SK-N-MC (cell line): ENCODE results near the gene PAX5.

ENCODE experiments used
- DNase-seq: peaks from one replicate; pipeline ENCODE4 v3.0.0-alpha.2; 2011; ENCODE audit warnings: low read depth, low spot score
- H3K27ac ChIP-seq: fragments of 200-600 bp; sonication (generic); 2 replicates; pipeline ENCODE4 v1.5.1; 2016; ENCODE audit warnings: mixed run types
- H3K36me3 ChIP-seq: fragments of 200-600 bp; sonication (generic); 2 replicates; pipeline ENCODE4 v1.6.1; 2017; ENCODE audit warnings: antibody characterized with exemption, low read length, mixed read lengths; ENCODE audit not compliant: insufficient read depth
- H3K4me3 ChIP-seq: fragments of 200-600 bp; sonication (generic); 2 replicates; pipeline ENCODE4 v1.5.1; 2016
- H3K9ac ChIP-seq: fragments of 200-600 bp; sonication (generic); 2 replicates; pipeline ENCODE4 v1.8.0; 2017; ENCODE audit warnings: mixed run types, mixed read lengths; ENCODE audit not compliant: insufficient read length
- H3K9me3 ChIP-seq: fragments of 200-600 bp; sonication (generic); 2 replicates; pipeline ENCODE4 v1.6.1; 2017; ENCODE audit warnings: low read depth, mild to moderate bottlenecking, antibody characterized with exemption, low read length, moderate library complexity, mixed read lengths
- EZH2 ChIP-seq: fragments of 200-600 bp; sonication (generic); IDR thresholded peaks from one replicate; pipeline ENCODE4 v1.6.1; 2017; ENCODE audit warnings: antibody characterized with exemption
- FOXP2 ChIP-seq: optimal IDR thresholded peaks from 2 replicates; pipeline ENCODE3; 2011; ENCODE audit warnings: mild to moderate bottlenecking, moderate library complexity; ENCODE audit not compliant: insufficient read depth; ENCODE audit errors: extremely low read length, control extremely low read depth
- POLR2AphosphoS5 ChIP-seq: IDR thresholded peaks from 2 replicates; pipeline ENCODE4 v1.6.1; 2012; ENCODE audit warnings: mild to moderate bottlenecking, low read depth, low read length, borderline replicate concordance

PAX5 gene

GRCh38 chr9:36794461-36794860, 239.6 kb downstream of the PAX5 start:
- DNase-seq = no peak
- TF ChIP-seq POLR2AphosphoS5 = no peak
- TF ChIP-seq EZH2 = no peak
- no peak for TF ChIP-seq FOXP2

DNA sequence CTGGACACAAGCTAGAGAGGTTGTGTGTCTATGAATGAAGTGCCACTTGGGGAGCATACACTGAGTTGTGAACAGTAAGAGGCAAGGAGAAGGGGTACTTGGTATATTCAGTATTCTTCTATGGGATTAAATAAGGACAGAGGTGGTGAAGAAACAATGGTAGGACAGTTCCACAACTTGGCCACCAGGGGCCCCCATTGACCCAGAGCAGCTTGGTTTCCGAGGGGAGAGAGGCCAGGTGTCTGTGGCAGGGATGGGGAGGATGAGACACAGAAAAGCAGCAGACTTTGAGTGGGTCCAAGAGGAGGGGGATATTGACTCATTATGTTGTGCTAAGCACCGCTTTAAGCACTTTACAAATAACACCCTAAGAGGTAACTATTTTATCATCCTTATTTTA, 240.8 kb downstream of the PAX5 start:
- H3K36me3 ChIP-seq = no peaks in the 10 kb centered on the region
- H3K9me3 ChIP-seq = no peaks in the 10 kb centered on the region
- no peak for TF ChIP-seq EZH2
- TF ChIP-seq POLR2AphosphoS5 = no peak
- TF ChIP-seq FOXP2 = no peak
- H3K27ac ChIP-seq = no peak overlapping the region
- no peak for DNase-seq
- H3K4me3 ChIP-seq = no peak overlapping the region
- H3K9ac ChIP-seq = no peak overlapping the region

More at GRCh38 chr9:36794461-36794860, 239.6 kb downstream of the PAX5 start:
- no peaks in the 10 kb centered on the region for H3K36me3 ChIP-seq
- H3K4me3 ChIP-seq = no peak overlapping the region
- H3K9ac ChIP-seq = no peak overlapping the region
- H3K9me3 ChIP-seq = no peaks in the 10 kb centered on the region
- H3K27ac ChIP-seq = no peak overlapping the region

DNA sequence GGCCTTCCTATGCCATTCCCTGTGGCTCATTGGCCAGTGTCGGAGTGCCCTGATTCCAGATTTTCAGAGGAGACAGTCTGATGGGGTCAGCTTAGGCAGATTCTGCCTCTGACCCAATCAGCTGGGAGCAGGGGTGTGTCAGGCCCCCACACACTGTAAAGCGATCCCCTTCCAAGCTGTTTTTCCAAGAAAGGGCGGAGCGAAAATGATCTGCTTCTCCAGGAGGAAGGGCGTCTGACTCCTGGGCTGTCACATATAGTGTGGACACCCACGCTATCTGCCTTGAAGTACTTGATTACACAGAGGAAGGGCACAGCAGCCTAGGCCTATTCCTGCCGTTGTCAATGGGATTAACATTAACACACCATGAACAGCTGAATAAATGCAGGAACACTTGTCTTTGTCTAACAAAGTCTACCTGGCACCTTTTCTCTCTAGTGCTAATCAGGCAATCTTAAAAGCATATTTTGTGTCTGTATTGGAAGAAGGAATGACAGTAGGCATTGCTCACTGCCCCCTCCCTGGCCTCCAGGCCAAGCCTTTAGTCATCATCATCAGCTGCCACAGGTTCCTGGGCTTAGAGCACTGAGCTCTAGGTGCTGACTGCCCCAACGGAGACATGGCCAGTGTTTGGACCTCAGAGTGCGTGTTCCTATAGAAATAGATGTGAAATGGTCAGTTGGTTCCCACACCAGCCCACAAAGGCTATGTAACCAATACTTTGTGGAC, 242.7 kb downstream of the PAX5 start:
- no peaks in the 10 kb centered on the region for H3K36me3 ChIP-seq
- H3K9me3 ChIP-seq = no peaks in the 10 kb centered on the region
- H3K27ac ChIP-seq = no peak overlapping the region
- no peak for TF ChIP-seq FOXP2
- TF ChIP-seq POLR2AphosphoS5 = no peak
- no peak for TF ChIP-seq EZH2
- no peak overlapping the region for H3K9ac ChIP-seq
- no peak for DNase-seq
- no peak overlapping the region for H3K4me3 ChIP-seq

DNA sequence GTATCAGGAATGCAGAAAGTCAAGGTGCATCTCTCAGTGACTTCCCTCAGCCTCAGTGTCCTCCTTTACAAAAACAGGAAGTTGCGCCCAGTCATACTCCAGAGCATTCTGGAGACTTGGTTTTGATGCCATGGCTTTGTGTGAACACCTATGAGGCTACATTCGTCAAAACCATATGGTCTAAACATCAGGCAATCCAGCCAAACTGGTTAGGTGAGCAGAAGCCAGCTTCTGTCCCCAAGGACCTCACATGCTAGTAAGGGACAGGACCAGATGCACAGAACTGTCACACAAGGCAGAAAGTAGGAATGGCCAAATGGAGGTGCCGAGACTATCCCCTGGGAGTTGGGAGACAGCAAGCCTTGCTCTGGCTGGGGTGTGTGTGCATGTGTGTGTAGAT, 244.2 kb downstream of the PAX5 start:
- DNase-seq = no peak
- Histone ChIP-seq H3K36me3 (no peaks in the 10 kb centered on the region), H3K4me3 (no peak overlapping the region), H3K9ac (no peak overlapping the region), H3K9me3 (no peaks in the 10 kb centered on the region), H3K27ac (no peak overlapping the region)
- TF ChIP-seq FOXP2 = no peak
- no peak for TF ChIP-seq POLR2AphosphoS5
- no peak for TF ChIP-seq EZH2

GRCh38 chr9:36788534-36788933, 245.5 kb downstream of the PAX5 start:
- no peak for DNase-seq
- no peaks in the 10 kb centered on the region for H3K36me3 ChIP-seq
- no peaks in the 10 kb centered on the region for H3K9me3 ChIP-seq
- no peak overlapping the region for H3K4me3 ChIP-seq
- TF ChIP-seq POLR2AphosphoS5 (no peak), EZH2 (no peak), FOXP2 (no peak)
- no peak overlapping the region for H3K9ac ChIP-seq
- H3K27ac ChIP-seq = no peak overlapping the region

- Histone ChIP-seq H3K27ac (no peak overlapping the region), H3K9me3 (no peaks in the 10 kb centered on the region), H3K4me3 (no peak overlapping the region), H3K9ac (no peak overlapping the region), H3K36me3 (no peaks in the 10 kb centered on the region)
- no peak for DNase-seq
- TF ChIP-seq POLR2AphosphoS5 (no peak), FOXP2 (no peak), EZH2 (no peak)
Measured at GRCh38 chr9:36787709-36788108, 246.4 kb downstream of the PAX5 start.
